GM19397 (cell line): ENCODE results near the gene RBM45.
"Not testable (repeated sequence)": the region's sequence is repeated elsewhere in the genome, so short reads cannot be mapped to it uniquely, and the experiment has no call there.

Experiments
- ATAC-seq: cut with Tn5 transposase; IDR thresholded peaks from one replicate; pipeline ENCODE4 v1.9.1; 2021; ENCODE audit warnings: mild to moderate bottlenecking, moderate library complexity; ENCODE audit not compliant: unreplicated experiment

Gene RBM45

GRCh38 chr2:178105566-178105965 lies 6.7 kb upstream of the RBM45 start:
- ATAC-seq: no peak

GRCh38 chr2:178106053-178106452 lies 6.2 kb upstream of the RBM45 start:
- no peak for ATAC-seq

- no peak for ATAC-seq
These were observed 4.1 kb upstream of the RBM45 start for GRCh38 chr2:178108176-178108575.

GRCh38 chr2:178109813-178110212 lies 2.4 kb upstream of the RBM45 start:
- no peak for ATAC-seq

- no peak for ATAC-seq
These were observed 1.6 kb upstream of the RBM45 start for GRCh38 chr2:178110681-178111080.

GRCh38 chr2:178111743-178112142 lies 494 bp upstream of the RBM45 start:
- ATAC-seq: no peak

GRCh38 chr2:178114462-178114861 lies 2.2 kb downstream of the RBM45 start:
- ATAC-seq: peak; percentile 31

GRCh38 chr2:178115271-178115670 lies 3.0 kb downstream of the RBM45 start:
- no peak for ATAC-seq

GRCh38 chr2:178117725-178118124 lies 5.5 kb downstream of the RBM45 start:
- no peak for ATAC-seq

GRCh38 chr2:178119179-178119922 lies 7.1 kb downstream of the RBM45 start:
- no peak for ATAC-seq

- ATAC-seq: no peak
These were observed 10.9 kb downstream of the RBM45 start for GRCh38 chr2:178123163-178123562.

GRCh38 chr2:178125125-178125524 lies 12.9 kb downstream of the RBM45 start:
- no peak for ATAC-seq

GRCh38 chr2:178125862-178126261 lies 13.6 kb downstream of the RBM45 start:
- no peak for ATAC-seq

- ATAC-seq: no peak
These were observed 16.8 kb downstream of the RBM45 start for GRCh38 chr2:178128836-178129630.

- ATAC-seq: no peak
These were observed 24.2 kb downstream of the RBM45 start for GRCh38 chr2:178136321-178137025.

- no peak for ATAC-seq
These were observed 30.2 kb downstream of the RBM45 start for GRCh38 chr2:178142274-178143065.

GRCh38 chr2:178143481-178143880 lies 31.2 kb downstream of the RBM45 start:
- no peak for ATAC-seq

GRCh38 chr2:178152033-178152432 lies 39.8 kb downstream of the RBM45 start:
- no peak for ATAC-seq

GRCh38 chr2:178152542-178152941 lies 40.3 kb downstream of the RBM45 start:
- ATAC-seq: no peak

GRCh38 chr2:178152977-178153376 lies 40.7 kb downstream of the RBM45 start:
- no peak for ATAC-seq

- not testable (repeated sequence) for ATAC-seq
These were observed 41.6 kb downstream of the RBM45 start for GRCh38 chr2:178153878-178154277.
